ENCODE data around the gene TEX29.

TEX29 gene

GRCh38 chr13:111322001-111322915 is 1.8 kb downstream of the TEX29 start:
- no peak for DNase-seq (ENCODE audit: low read depth in 1 of 2, low spot score in 1 of 2)

DNA sequence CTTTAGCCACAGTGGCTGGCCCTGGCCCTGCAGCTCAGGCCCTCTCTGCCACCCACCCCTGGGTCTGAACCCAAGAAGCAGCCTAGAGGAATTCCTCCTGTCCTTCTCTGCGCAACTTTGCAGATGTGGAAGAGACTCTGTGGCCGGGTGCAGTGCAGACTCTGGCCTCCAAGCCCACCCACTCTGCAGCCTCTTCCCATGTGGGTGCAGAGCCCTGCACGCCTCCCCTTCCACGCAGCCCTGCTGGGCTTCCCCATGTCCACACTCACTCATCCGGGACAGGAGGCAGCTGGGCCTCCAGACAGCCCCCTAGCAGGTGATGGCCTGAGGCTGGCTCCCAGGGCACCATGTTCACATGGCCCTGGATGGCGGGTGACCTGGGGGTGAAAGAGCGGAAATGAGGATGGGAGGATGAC is 2.5 kb downstream of the TEX29 start:
- no peak for DNase-seq (ENCODE audit: low read depth in 1 of 2, low spot score in 1 of 2)

- DNase-seq (ENCODE audit: low read depth in 1 of 2, low spot score in 1 of 2): no peak
Observed at GRCh38 chr13:111323549-111323948, 3.1 kb downstream of the TEX29 start.

GRCh38 chr13:111323950-111324651 is 3.7 kb downstream of the TEX29 start:
- DNase-seq (ENCODE audit: low read depth in 1 of 2, low spot score in 1 of 2): no peak

GRCh38 chr13:111324736-111325135 is 4.3 kb downstream of the TEX29 start:
- no peak for DNase-seq (ENCODE audit: low read depth in 1 of 2, low spot score in 1 of 2)

DNA sequence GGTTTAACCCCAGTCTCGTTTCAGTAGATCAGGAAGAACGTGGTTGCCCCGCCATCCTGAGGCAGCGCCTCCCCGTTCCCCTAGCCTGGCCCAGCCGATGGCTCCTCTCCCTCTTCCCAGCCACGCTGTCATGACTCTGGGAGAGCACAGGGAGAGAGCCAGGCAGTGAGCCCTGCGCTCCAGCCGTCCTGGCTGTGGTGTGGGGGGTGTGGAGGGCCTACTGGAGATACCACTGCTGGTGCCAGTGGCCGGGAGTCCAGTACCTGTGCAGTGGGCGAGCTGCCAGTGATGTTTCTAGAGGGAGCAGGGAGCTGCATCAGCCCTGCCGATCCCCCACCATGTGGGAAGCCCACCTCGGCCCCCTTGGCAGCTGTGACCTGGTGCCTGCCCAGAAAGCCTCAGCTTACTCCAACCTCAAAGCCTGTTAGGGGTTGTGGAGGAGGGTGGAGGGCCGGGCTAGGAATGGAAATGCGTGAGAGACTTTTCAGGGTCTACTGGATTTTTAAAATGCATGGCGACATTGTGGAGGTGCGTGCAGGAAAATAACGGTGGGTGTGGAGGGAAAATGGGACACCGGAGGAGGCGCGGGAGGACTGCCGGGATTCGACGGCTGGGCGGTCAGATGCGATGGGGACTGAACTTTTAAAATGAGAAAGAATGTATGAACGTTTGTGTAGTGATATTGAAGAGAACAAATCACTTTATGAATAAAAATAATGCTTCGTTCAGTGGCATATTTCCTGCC is 4.9 kb downstream of the TEX29 start:
- DNase-seq (ENCODE audit: low read depth in 1 of 2, low spot score in 1 of 2): no peak

GRCh38 chr13:111325941-111326620 is 5.6 kb downstream of the TEX29 start:
- DNase-seq (ENCODE audit: low read depth in 1 of 2, low spot score in 1 of 2): no peak

GRCh38 chr13:111326621-111326965 is 6.2 kb downstream of the TEX29 start:
- DNase-seq (ENCODE audit: low read depth in 1 of 2, low spot score in 1 of 2): no peak

DNA sequence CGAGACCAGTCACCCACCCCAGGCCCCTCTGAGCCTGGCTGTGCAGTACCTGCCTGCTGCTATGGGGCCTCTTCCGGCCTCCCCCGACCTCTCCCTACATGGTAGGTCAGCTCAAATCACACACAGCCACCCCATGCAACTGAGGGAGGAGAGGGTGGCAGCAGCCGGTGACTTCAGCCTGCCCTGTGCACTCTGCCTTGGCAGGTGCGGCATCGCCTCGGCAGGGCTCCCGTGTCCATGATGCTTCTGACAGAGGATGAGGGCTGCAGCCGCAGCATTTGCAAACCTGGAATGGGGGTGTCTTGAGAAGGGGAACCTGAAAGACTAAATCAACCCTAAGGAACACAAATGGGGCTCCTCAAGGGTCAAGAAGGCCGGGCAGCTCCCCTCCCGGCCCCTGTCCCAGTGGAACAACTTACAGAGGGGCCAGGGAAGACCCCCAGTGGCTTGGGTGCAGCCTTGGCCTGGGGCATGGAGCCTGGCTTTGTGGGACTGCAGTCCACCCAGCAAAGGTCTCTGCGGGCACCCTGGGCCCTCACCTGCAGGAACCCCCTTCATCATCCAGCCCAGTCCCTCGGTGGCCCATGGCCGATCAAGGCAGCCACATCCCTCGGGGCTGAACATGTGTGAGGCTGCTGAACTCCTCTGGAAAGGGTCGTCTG is 6.7 kb downstream of the TEX29 start:
- no peak for DNase-seq (ENCODE audit: low read depth in 1 of 2, low spot score in 1 of 2)

GRCh38 chr13:111327730-111328573 is 7.5 kb downstream of the TEX29 start:
- no peak for DNase-seq (ENCODE audit: low read depth in 1 of 2, low spot score in 1 of 2)

GRCh38 chr13:111328574-111329410 is 8.3 kb downstream of the TEX29 start:
- no peak for DNase-seq (ENCODE audit: low read depth in 1 of 2, low spot score in 1 of 2)

DNA sequence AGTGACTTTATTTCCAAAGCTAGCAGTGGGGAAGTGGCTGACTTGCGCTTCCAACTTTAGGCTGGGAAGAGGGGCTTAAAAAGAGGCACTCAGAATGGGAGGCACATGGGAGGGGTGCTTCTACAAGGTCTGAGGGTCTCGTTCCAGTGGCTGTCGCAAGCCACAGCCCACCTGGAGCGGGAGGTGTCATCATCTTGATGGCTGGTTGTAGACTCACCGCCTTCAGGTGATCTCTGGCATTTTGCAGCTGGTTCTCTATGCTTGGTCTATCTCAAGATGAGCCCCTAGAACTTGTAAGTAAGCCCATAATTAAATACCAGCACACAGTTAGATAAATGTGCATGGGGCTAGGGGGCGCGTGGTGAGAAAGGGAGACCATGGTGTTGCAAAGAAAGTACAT is 9.2 kb downstream of the TEX29 start:
- no peak for DNase-seq (ENCODE audit: low read depth in 1 of 2, low spot score in 1 of 2)

- no peak for DNase-seq (ENCODE audit: low read depth in 1 of 2, low spot score in 1 of 2)
Observed at GRCh38 chr13:111330066-111330610, 9.7 kb downstream of the TEX29 start.

- DNase-seq (ENCODE audit: low read depth in 1 of 2, low spot score in 1 of 2): no peak
Observed at GRCh38 chr13:111335298-111335697, 14.9 kb downstream of the TEX29 start.

- DNase-seq (ENCODE audit: low read depth in 1 of 2, low spot score in 1 of 2): no peak
Observed at GRCh38 chr13:111336666-111337065, 16.2 kb downstream of the TEX29 start.

- no peak for DNase-seq (ENCODE audit: low read depth in 1 of 2, low spot score in 1 of 2)
Observed at GRCh38 chr13:111337206-111337605, 16.8 kb downstream of the TEX29 start.

GRCh38 chr13:111337741-111338140 is 17.3 kb downstream of the TEX29 start:
- no peak for DNase-seq (ENCODE audit: low read depth in 1 of 2, low spot score in 1 of 2)

- DNase-seq (ENCODE audit: low read depth in 1 of 2, low spot score in 1 of 2): no peak
Observed at GRCh38 chr13:111338841-111339240, 18.4 kb downstream of the TEX29 start.
